Muscle of leg (tissue), 9 donors: ENCODE results near the gene PSMC4. TPM values are rescaled to one million over a fixed set of nuclear protein-coding genes. Genes with fewer than 3 reads are reported as not detected.

ENCODE experiments used
- polyA plus RNA-seq, 8 donors: library from polyadenylated mRNA; unstranded; fragments of 120-200 nt; gene quantifications; one replicate each; pipeline versions ENCODE4 v1.2.1 to v1.2.3, GENCODE V29; 2013; ENCODE audit warnings: inconsistent platforms in 1 of 8, low replicate concordance in 1 of 8; ENCODE audit not compliant: insufficient read length in 8 of 8, insufficient read depth in 1 of 8
- total RNA-seq: library from RNA; stranded (reverse); fragments of 120-200 nt; gene quantifications from one replicate; pipeline ENCODE4 v1.2.4, GENCODE V29; 2013

The PSMC4 gene
- total and polyA plus RNA-seq, 9 donors: 53.4 to 66.7 (median 60.6) TPM

Other genes with a start within 250 kb of the PSMC4 start
- gene CLC, start 233.1 kb upstream of the PSMC4 start, total RNA-seq: 1.2 TPM
- gene CLC, start 233.1 kb upstream of the PSMC4 start, polyA plus RNA-seq: 1 to 10 TPM in 6 of 8 donors, under 1 TPM in 2; 0.40 to 4.8 (median 2.4) TPM
- gene LEUTX, start 192.3 kb upstream of the PSMC4 start, total RNA-seq: not detected
- gene LEUTX, start 192.3 kb upstream of the PSMC4 start, polyA plus RNA-seq: not detected
- 23.5 TPM for gene DYRK1B, start 137.0 kb upstream of the PSMC4 start, total RNA-seq
- 10 to 100 TPM; 34.9 to 59.5 (median 49.6) TPM for gene DYRK1B, start 137.0 kb upstream of the PSMC4 start, polyA plus RNA-seq
- gene FBL, start 124.8 kb upstream of the PSMC4 start, total RNA-seq: 159 TPM
- gene FBL, start 124.8 kb upstream of the PSMC4 start, polyA plus RNA-seq: 100 to 1,000 TPM; 264 to 375 (median 297) TPM
- gene FCGBP, start 36.5 kb upstream of the PSMC4 start, total RNA-seq: 2.8 TPM
- 10 to 100 TPM in 2 of 8 donors, 1 to 10 TPM in 6; 1.9 to 11.7 (median 5.0) TPM for gene FCGBP, start 36.5 kb upstream of the PSMC4 start, polyA plus RNA-seq
- gene ZNF546, start 25.9 kb downstream of the PSMC4 start, total RNA-seq: 8.9 TPM
- gene ZNF546, start 25.9 kb downstream of the PSMC4 start, polyA plus RNA-seq: 1 to 10 TPM; 2.5 to 4.9 (median 3.3) TPM
- gene ZNF780B, start 85.1 kb downstream of the PSMC4 start, total RNA-seq: 16.4 TPM
- gene ZNF780B, start 85.1 kb downstream of the PSMC4 start, polyA plus RNA-seq: 10 to 100 TPM in 4 of 8 donors, 1 to 10 TPM in 4; 5.7 to 14.2 (median 10.0) TPM
- 15.0 TPM for gene ZNF780A, start 119.8 kb downstream of the PSMC4 start, total RNA-seq
- 1 to 10 TPM; 4.7 to 9.7 (median 7.2) TPM for gene ZNF780A, start 119.8 kb downstream of the PSMC4 start, polyA plus RNA-seq
- gene MAP3K10, start 220.3 kb downstream of the PSMC4 start, total RNA-seq: 4.2 TPM
- 10 to 100 TPM in 6 of 8 donors, 1 to 10 TPM in 2; 7.4 to 12.6 (median 11.0) TPM for gene MAP3K10, start 220.3 kb downstream of the PSMC4 start, polyA plus RNA-seq
- gene TTC9B, start 247.2 kb downstream of the PSMC4 start, total RNA-seq: 0.09 TPM
- gene TTC9B, start 247.2 kb downstream of the PSMC4 start, polyA plus RNA-seq: under 1 TPM in 5 of 8 donors, not detected in 3; 0.08 to 0.13 (median 0.12) TPM